SK-N-MC (cell line): Measurements from ENCODE around the gene TRIM33.

Source experiments
- EZH2 ChIP-seq: fragments of 200-600 bp; sonication (generic); IDR thresholded peaks from one replicate; pipeline ENCODE4 v1.6.1; 2017; ENCODE audit warnings: antibody characterized with exemption
- POLR2AphosphoS5 ChIP-seq: IDR thresholded peaks from 2 replicates; pipeline ENCODE4 v1.6.1; 2012; ENCODE audit warnings: mild to moderate bottlenecking, low read depth, low read length, borderline replicate concordance

DNA sequence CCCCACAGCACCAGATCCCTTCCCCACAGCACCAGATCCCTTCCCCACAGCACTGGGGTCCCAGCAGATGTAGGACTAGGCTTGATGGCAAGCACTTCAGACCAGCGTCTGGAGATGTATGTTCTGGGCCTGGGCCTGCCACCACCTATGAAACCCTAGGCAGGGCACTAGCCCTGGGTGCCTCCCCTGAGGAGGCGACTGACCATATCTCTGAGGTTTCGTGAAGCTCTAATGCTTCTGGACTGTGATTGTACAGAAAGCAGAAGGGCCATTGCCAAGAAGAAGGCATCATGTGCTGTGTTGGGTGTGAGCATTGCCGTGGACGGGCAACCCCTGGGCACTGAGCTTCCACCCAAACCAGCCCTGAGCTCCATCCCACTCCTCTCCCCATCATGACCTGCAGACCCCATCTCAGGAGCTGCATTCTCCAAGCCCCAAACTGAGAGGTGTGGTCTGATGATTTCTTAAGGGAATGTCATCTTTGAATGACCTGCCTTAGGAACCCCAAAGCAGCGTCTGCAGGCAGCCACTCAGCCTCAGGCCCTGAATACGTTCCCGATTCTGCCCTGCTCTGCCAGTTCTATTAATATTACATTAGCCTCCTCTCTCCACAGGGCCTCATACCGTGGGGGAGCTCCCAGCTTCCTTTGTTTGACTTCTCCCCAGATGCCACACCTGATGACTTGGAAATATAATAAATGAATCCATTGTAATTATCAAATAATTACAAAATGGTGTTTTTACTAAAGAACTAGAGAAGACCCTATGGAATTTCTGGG is 163.4 kb downstream of the TRIM33 start:
- TF ChIP-seq EZH2 (no peak), POLR2AphosphoS5 (no peak)
